Measurements from ENCODE around the gene COG3. TPM values are rescaled to one million over a fixed set of nuclear protein-coding genes. Genes with fewer than 3 reads are reported as not detected.
A peak's percentile ranks its signal among the peaks of the same experiment; 100 is the strongest.
"Not testable (repeated sequence)": the region's sequence is repeated elsewhere in the genome, so short reads cannot be mapped to it uniquely, and the experiment has no call there.

Gene COG3
- total RNA-seq, 1 donor from 2014 or later = 29.6 TPM

DNA sequence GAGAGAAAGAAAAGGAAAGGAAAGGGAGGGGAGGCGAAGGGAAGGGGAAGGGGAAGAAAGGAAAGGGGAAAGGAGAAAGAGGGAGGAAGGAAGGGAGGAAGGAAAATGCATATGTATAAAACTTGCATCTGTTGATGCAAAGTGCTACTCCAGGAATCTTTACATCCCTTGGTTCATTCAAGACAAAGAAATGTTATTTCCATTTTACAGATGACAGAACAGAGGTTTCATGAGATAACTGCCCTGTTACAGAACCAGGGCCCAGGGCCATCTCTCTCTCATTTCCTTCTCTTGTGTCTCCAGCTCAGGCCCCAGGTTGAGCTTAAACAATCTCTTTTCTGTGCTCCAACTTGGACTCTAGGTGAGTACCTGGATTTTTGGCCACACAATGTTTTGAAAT, 44.8 kb upstream of the COG3 start:
- TF ChIP-seq, protein P1, sequence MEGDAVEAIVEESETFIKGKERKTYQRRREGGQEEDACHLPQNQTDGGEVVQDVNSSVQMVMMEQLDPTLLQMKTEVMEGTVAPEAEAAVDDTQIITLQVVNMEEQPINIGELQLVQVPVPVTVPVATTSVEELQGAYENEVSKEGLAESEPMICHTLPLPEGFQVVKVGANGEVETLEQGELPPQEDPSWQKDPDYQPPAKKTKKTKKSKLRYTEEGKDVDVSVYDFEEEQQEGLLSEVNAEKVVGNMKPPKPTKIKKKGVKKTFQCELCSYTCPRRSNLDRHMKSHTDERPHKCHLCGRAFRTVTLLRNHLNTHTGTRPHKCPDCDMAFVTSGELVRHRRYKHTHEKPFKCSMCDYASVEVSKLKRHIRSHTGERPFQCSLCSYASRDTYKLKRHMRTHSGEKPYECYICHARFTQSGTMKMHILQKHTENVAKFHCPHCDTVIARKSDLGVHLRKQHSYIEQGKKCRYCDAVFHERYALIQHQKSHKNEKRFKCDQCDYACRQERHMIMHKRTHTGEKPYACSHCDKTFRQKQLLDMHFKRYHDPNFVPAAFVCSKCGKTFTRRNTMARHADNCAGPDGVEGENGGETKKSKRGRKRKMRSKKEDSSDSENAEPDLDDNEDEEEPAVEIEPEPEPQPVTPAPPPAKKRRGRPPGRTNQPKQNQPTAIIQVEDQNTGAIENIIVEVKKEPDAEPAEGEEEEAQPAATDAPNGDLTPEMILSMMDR (IDR thresholded peaks at IDR 0.05; ENCODE audit: unreplicated experiment) = no peak
- no peaks in the 10 kb centered on the region for H3K36me3 Mint-ChIP-seq (ENCODE audit: insufficient read depth)
- DNase-seq (ENCODE audit: low spot score, unreplicated experiment) = no peak
- peaks cover 9% of the 10 kb centered on the region for H3K4me1 Mint-ChIP-seq (ENCODE audit: low read depth)
- no peak overlapping the region for H3K27ac Mint-ChIP-seq
- no peaks in the 10 kb centered on the region for H3K27me3 Mint-ChIP-seq
- H3K9me3 Mint-ChIP-seq (ENCODE audit: low read depth) = no peaks in the 10 kb centered on the region
- H3K4me3 Mint-ChIP-seq (ENCODE audit: low read depth) = peak overlapping the region; percentile 42

DNA sequence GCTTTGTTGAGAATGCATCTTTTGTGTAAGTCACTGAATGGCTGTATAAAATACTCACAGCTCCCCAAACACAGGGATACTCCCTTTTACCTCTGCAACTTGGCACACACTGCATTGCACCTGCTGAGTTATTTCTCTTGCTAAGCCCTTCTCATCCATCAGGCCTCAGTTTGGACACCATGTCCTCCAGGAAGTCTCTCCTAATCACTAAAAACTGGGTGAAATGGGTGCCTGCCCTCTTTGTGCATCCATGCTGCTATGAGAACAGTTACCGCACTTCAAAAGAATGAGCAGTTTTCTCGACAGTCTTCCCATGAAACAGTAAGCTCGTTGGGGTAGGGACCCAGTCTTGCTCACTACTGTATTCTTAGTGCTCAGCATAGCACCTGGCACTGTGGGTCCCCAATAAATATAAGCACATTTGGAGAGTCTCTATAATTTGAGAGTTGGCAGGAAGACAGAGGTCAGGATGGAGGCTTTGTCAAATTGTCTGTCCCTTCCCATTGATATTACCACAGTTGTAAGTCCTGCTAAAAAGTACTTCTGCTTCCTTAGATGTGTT, 41.9 kb upstream of the COG3 start:
- H3K27me3 Mint-ChIP-seq = no peaks in the 10 kb centered on the region
- H3K27ac Mint-ChIP-seq = no peak overlapping the region
- H3K4me3 Mint-ChIP-seq (ENCODE audit: low read depth) = no peak overlapping the region
- TF ChIP-seq, protein P1 (IDR thresholded peaks at IDR 0.05; ENCODE audit: unreplicated experiment) = no peak
- H3K36me3 Mint-ChIP-seq (ENCODE audit: insufficient read depth) = no peaks in the 10 kb centered on the region
- no peak for DNase-seq (ENCODE audit: low spot score, unreplicated experiment)
- no peaks in the 10 kb centered on the region for H3K9me3 Mint-ChIP-seq (ENCODE audit: low read depth)
- H3K4me1 Mint-ChIP-seq (ENCODE audit: low read depth) = peaks cover 2% of the 10 kb centered on the region

DNA sequence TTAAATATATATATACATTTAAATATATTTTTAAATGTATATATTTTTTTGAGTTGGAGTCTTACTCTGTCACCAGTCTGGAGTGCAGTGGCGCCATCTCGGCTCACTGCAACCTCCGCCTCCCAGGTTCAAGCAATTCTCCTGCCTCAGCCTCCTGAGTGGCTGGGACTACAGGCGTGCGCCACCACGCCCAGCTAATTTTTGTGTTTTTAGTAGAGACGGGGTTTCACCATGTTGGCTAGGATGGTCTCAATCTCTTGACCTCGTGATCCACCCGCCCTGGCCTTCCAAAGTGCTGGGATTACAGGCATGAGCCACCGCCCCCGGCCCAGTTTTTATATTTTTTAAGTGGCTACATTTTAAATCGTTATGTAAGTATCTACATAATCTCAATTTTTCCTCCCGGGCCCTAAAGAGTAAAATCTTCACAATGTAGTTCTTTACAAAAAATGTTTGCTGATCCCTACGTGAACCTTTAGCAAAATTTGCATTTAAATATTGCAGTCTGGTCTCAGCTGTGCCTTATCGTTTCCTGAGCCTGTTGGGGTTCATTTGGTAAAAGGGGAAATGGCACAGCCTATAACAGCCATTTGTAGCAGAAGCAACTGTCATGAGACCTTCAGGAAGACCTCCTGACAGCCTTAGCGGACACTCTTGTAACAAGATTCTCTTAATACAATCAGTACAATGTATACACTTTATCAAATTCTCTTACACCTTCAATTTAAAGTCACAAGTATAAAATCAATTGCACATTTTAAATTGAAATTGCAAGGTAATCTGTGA, 38.5 kb upstream of the COG3 start:
- not testable (repeated sequence) for H3K36me3 Mint-ChIP-seq (ENCODE audit: insufficient read depth); H3K9me3 Mint-ChIP-seq (ENCODE audit: low read depth); H3K27ac Mint-ChIP-seq; H3K4me3 Mint-ChIP-seq (ENCODE audit: low read depth); DNase-seq (ENCODE audit: low spot score, unreplicated experiment); H3K4me1 Mint-ChIP-seq (ENCODE audit: low read depth); H3K27me3 Mint-ChIP-seq

DNA sequence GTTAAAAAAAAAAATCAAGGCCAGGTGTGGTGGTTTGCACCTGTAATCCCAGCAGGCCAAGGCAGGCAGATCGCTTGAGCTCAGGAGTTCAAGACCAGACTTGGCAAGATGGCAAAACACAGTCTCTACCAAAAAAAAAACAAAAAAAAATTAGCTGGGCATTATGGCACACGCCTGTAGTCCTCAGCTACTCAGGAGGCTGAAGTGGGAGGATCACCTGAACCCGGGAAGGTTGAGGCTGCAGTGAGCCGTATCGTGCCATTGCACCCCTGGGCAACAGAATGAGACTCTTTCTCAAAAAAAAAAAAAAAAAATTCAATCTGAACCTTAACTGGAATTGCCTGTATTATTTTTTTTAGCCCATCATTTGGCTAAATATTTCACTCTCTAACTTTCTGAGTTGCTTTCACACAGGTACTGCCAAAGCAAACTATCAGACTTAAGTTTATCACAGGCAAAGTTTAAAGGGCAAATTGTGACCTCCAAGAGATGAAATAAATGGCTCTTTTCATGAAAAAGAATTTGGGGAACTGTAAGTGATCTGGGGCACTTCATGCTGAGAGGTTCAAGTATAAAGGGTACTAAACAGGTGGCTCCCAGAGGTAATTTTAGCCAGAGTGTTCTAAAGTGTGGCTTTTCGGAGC, 31.9 kb upstream of the COG3 start:
- no peaks in the 10 kb centered on the region for H3K36me3 Mint-ChIP-seq (ENCODE audit: insufficient read depth)
- H3K27me3 Mint-ChIP-seq = no peaks in the 10 kb centered on the region
- H3K4me1 Mint-ChIP-seq (ENCODE audit: low read depth) = peaks cover 14% of the 10 kb centered on the region
- TF ChIP-seq, protein P1 (IDR thresholded peaks at IDR 0.05; ENCODE audit: unreplicated experiment) = no peak
- no peak for DNase-seq (ENCODE audit: low spot score, unreplicated experiment)
- H3K9me3 Mint-ChIP-seq (ENCODE audit: low read depth) = no peaks in the 10 kb centered on the region
- H3K27ac Mint-ChIP-seq = peak overlapping the region; percentile 70
- H3K4me3 Mint-ChIP-seq (ENCODE audit: low read depth) = no peak overlapping the region

DNA sequence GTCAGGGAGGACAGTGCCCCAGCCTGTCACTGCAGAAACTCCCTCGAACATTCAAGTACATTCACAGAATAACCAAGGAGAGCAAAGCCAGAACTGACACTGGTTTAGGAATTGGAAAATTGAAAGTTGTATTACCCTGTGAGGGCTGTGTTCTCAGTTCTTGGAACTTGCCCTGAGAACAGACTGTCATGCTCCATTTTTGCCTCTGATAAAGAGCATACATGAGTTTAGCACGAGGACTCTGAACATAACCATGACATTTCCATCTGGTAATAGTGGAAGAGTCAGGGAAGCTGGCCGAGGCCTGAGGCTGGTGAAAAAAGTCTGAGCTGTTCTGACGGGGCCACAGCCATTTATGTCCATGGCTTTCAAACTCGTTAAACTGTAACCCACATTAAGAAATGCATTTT, 31.4 kb upstream of the COG3 start:
- TF ChIP-seq, protein P1 (IDR thresholded peaks at IDR 0.05; ENCODE audit: unreplicated experiment) = no peak
- Mint-ChIP-seq H3K27me3 (no peaks in the 10 kb centered on the region), H3K9me3 (ENCODE audit: low read depth) (no peaks in the 10 kb centered on the region), H3K27ac (peak overlapping the region; percentile 70), H3K36me3 (ENCODE audit: insufficient read depth) (no peaks in the 10 kb centered on the region), H3K4me3 (ENCODE audit: low read depth) (no peak overlapping the region), H3K4me1 (ENCODE audit: low read depth) (peaks cover 16% of the 10 kb centered on the region)
- DNase-seq (ENCODE audit: low spot score, unreplicated experiment) = no peak

All from progenitor cell of endocrine pancreas (in vitro differentiated cells).